Lung (tissue), 12 donors: Measurements from ENCODE around the gene GRIP1. TPM values are rescaled to one million over a fixed set of nuclear protein-coding genes. Genes with fewer than 3 reads are reported as not detected.

Experiments used
- ATAC-seq: fragments of 200-7000 bp; cut with Tn5 transposase; one replicate; pipeline ENCODE4 v1.9.1; 2020; ENCODE audit warnings: moderate number of reproducible peaks; ENCODE audit not compliant: insufficient read depth, low FRiP score
- DNase-seq, 3 donors: peaks; one replicate each; pipeline ENCODE4 v3.0.0-alpha.2; 2013 to 2017
- H3K27ac ChIP-seq, 2 donors: one replicate each; pipeline ENCODE4 v1.5.1; 2013; ENCODE audit warnings: mild to moderate bottlenecking in 2 of 2, moderate library complexity in 2 of 2, control low read depth in 1 of 2, inconsistent platforms in 1 of 2, low read depth in 1 of 2, low read length in 1 of 2
- H3K27me3 ChIP-seq, 3 donors: one replicate each; pipeline ENCODE4 v1.5.1; 2013; ENCODE audit warnings: low read length in 2 of 3; ENCODE audit not compliant: control insufficient read depth in 3 of 3, insufficient read depth in 3 of 3
- H3K36me3 ChIP-seq, 4 donors: one replicate each; pipeline ENCODE4 v1.5.1; 2013; ENCODE audit warnings: low read length in 4 of 4, mild to moderate bottlenecking in 1 of 4, moderate library complexity in 1 of 4; ENCODE audit not compliant: control insufficient read depth in 4 of 4, insufficient read depth in 4 of 4
- H3K4me1 ChIP-seq, 5 donors: one replicate each; pipeline ENCODE4 v1.5.1; 2013; ENCODE audit warnings: low read length in 5 of 5, mild to moderate bottlenecking in 2 of 5, moderate library complexity in 1 of 5; ENCODE audit not compliant: control insufficient read depth in 5 of 5, insufficient read depth in 5 of 5
- H3K4me3 ChIP-seq: one replicate; pipeline ENCODE4 v1.5.1; 2013; ENCODE audit warnings: mild to moderate bottlenecking, control low read depth, moderate library complexity
- H3K9ac ChIP-seq, 2 donors: one replicate each; pipeline ENCODE4 v1.5.1; 2013; ENCODE audit warnings: low read length in 2 of 2, control low read depth in 1 of 2; ENCODE audit not compliant: insufficient read depth in 1 of 2
- H3K9me3 ChIP-seq, 4 donors: one replicate each; pipeline ENCODE4 v1.5.1; 2013; ENCODE audit warnings: low read length in 3 of 4, mild to moderate bottlenecking in 1 of 4, moderate library complexity in 1 of 4; ENCODE audit not compliant: control insufficient read depth in 4 of 4, insufficient read depth in 3 of 4
- WGBS, 2 donors: extraction: QIAGEN DNeasy Blood & Tissue Kit; methylation state at CpG; one replicate each; pipeline ENCODE4 v1.1.7; 2013; 5-methylcytosine and 5-hydroxymethylcytosine counted together
- polyA plus RNA-seq, 2 donors: library from polyadenylated mRNA; stranded (reverse); fragments of 200-250 nt; gene quantifications; one replicate each; pipeline ENCODE4 v1.2.1, GENCODE V29; 2013
- total RNA-seq, 2 donors: library from RNA; depleted of rRNA in 1 of 2; stranded (reverse); fragments of >200 nt in 1 of 2; gene quantifications; one replicate each; pipeline ENCODE4 v1.2.1, GENCODE V29; 2014 to 2021
- TF ChIP-seq, protein P1 (sequence below): IDR thresholded peaks from 2 replicates; pipeline ENCODE4 v1.5.1; 2012; ENCODE audit warnings: mild to moderate bottlenecking; ENCODE audit errors: control extremely low read depth, extremely low read depth
- donor health status: control.
- donor health status: control.
- donor health status: Bipolar disorder and iron deficiency.
- donor health status: healthy.
- donor health status: DM: yes; HTN: yes; CAD: no.

Gene GRIP1
- total and polyA plus RNA-seq, 4 donors: 0.20 to 3.6 (median 0.83) TPM

DNA sequence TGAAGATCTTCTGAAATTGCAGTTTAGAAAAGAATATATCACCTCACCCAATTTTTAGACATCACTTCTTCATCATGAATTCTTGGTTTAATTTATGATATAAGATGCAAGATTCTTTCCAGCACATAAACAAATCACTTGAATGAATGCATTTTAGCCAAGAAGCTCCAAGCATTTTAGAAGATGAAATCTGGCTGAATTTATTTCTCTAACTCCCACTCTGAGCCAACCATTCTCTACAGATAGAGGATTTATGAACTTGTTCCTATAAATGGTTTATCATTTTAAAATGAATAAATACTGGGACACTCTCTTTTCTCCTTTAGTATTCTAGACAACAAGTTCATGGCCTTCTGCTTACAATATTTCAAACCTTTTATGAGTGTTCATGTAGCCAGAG is 71.7 kb downstream of the GRIP1 start:
- TF ChIP-seq, protein P1, sequence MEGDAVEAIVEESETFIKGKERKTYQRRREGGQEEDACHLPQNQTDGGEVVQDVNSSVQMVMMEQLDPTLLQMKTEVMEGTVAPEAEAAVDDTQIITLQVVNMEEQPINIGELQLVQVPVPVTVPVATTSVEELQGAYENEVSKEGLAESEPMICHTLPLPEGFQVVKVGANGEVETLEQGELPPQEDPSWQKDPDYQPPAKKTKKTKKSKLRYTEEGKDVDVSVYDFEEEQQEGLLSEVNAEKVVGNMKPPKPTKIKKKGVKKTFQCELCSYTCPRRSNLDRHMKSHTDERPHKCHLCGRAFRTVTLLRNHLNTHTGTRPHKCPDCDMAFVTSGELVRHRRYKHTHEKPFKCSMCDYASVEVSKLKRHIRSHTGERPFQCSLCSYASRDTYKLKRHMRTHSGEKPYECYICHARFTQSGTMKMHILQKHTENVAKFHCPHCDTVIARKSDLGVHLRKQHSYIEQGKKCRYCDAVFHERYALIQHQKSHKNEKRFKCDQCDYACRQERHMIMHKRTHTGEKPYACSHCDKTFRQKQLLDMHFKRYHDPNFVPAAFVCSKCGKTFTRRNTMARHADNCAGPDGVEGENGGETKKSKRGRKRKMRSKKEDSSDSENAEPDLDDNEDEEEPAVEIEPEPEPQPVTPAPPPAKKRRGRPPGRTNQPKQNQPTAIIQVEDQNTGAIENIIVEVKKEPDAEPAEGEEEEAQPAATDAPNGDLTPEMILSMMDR: no peak
- Histone ChIP-seq H3K4me3 (no peak overlapping the region), H3K36me3 (no peaks in the 10 kb centered on the region), H3K9me3 (no peaks in the 10 kb centered on the region), H3K27ac (no peak overlapping the region), H3K9ac (no peak overlapping the region), H3K4me1 (no peaks in the 10 kb centered on the region), H3K27me3 (no peaks in the 10 kb centered on the region)
- ATAC-seq (no peak), DNase-seq (no peak)

DNA sequence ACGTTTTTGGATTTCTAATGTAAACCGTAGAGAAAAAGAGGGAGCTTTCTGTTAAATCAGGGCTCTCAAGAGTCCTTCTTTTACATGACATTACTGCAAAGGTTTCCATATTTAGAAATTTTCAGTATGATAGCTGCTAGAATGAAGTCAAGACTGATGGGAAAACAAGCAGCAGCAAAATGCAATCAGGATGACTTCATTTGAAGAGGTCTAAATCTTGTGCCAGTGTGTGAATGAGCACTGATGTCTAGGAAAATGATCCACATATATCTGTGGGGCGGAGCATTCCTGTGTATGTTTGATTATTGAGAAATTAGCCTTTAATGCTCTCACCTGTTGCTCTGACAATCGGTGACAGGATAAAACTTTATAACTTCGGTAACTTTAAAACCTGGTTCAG is 73.6 kb downstream of the GRIP1 start:
- DNase-seq (no peak), ATAC-seq (no peak)
- TF ChIP-seq, protein P1: no peak
- Histone ChIP-seq H3K4me3 (no peak overlapping the region), H3K27ac (no peak overlapping the region), H3K4me1 (no peaks in the 10 kb centered on the region), H3K27me3 (no peaks in the 10 kb centered on the region), H3K36me3 (no peaks in the 10 kb centered on the region), H3K9ac (no peak overlapping the region), H3K9me3 (no peaks in the 10 kb centered on the region)
- 78 to 91% methylated on average over 5 of the region's 5 CpGs for WGBS, 2 donors

DNA sequence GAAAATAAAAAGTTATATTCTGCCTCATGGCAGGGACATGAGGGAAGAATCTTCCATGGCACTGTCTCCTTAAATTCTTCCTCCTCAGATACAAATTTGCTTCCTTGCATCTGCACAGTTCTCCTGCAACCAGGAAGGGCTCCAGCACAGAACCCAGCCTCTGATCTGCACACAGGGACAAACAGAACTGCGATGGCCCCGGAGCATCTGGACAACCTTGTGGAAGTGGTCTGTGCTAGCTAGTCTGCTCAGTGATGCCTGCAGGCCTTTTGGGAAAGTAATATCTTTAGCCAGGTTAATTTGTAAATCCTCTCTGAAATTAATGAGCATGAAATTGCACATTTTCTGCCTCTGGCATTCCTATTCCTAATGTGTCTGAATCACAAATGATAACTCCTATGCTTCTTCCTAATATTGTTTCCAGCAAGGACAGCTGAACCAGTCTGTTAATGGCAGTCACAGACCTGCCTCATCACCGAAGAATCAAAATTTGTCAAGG is 74.8 kb downstream of the GRIP1 start:
- Histone ChIP-seq H3K27ac (no peak overlapping the region), H3K9me3 (no peaks in the 10 kb centered on the region), H3K9ac (no peak overlapping the region), H3K4me1 (no peaks in the 10 kb centered on the region), H3K4me3 (no peak overlapping the region), H3K36me3 (no peaks in the 10 kb centered on the region), H3K27me3 (no peaks in the 10 kb centered on the region)
- TF ChIP-seq, protein P1: no peak
- ATAC-seq (no peak), DNase-seq (no peak)
- WGBS, 2 donors: 94% methylated on average over 3 of the region's 3 CpGs

DNA sequence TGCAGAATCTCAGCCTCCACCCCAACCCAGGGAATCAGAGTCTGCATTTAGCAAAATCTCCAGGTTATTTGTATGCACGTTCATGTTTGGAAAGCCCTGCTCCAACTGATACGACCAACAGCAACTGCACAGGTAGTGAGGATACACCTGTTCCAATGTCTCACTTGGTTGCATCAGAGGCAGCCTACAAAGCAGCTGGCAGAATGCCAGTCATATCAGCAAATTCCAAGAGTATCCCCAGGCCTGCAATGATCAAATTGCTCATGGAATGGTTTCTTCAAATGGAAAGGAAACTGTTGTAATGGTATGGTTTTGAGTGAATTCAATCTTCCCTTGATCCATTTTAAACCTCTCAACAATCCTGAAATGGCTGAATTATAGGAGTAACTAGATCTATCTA is 75.4 kb downstream of the GRIP1 start:
- Histone ChIP-seq H3K27me3 (no peaks in the 10 kb centered on the region), H3K4me1 (no peaks in the 10 kb centered on the region), H3K9ac (no peak overlapping the region), H3K27ac (no peak overlapping the region), H3K4me3 (no peak overlapping the region), H3K9me3 (no peaks in the 10 kb centered on the region), H3K36me3 (no peaks in the 10 kb centered on the region)
- TF ChIP-seq, protein P1: no peak
- ATAC-seq (no peak), DNase-seq (no peak)
- WGBS, 2 donors: 73 to 79% methylated on average over 2 of the region's 2 CpGs
